ENCODE results near the gene GMPR.
"Not testable (repeated sequence)": the region's sequence is repeated elsewhere in the genome, so short reads cannot be mapped to it uniquely, and the experiment has no call there.

Gene GMPR

GRCh38 chr6:16248271-16248853 lies 10.0 kb downstream of the GMPR start:
- no peak for DNase-seq (ENCODE audit: low spot score)

GRCh38 chr6:16249971-16250370 lies 11.6 kb downstream of the GMPR start:
- peak; percentile 63 for DNase-seq (ENCODE audit: low spot score)

- no peak for DNase-seq (ENCODE audit: low spot score)
Observed at GRCh38 chr6:16251706-16252105, 13.3 kb downstream of the GMPR start.

- DNase-seq (ENCODE audit: low spot score) = no peak
Observed at GRCh38 chr6:16252686-16253299, 14.4 kb downstream of the GMPR start.

- no peak for DNase-seq (ENCODE audit: low spot score)
Observed at GRCh38 chr6:16253399-16254144, 15.2 kb downstream of the GMPR start.

GRCh38 chr6:16254535-16254934 lies 16.1 kb downstream of the GMPR start:
- no peak for DNase-seq (ENCODE audit: low spot score)

GRCh38 chr6:16256781-16257180 lies 18.4 kb downstream of the GMPR start:
- DNase-seq (ENCODE audit: low spot score) = no peak

GRCh38 chr6:16257999-16258708 lies 19.8 kb downstream of the GMPR start:
- peak; percentile 68 for DNase-seq (ENCODE audit: low spot score)

GRCh38 chr6:16258709-16259075 lies 20.3 kb downstream of the GMPR start:
- no peak for DNase-seq (ENCODE audit: low spot score)

GRCh38 chr6:16259604-16260003 lies 21.2 kb downstream of the GMPR start:
- DNase-seq (ENCODE audit: low spot score) = not testable (repeated sequence)

- DNase-seq (ENCODE audit: low spot score) = not testable (repeated sequence)
Observed at GRCh38 chr6:16260602-16261001, 22.2 kb downstream of the GMPR start.

GRCh38 chr6:16262773-16263172 lies 24.4 kb downstream of the GMPR start:
- DNase-seq (ENCODE audit: low spot score) = not testable (repeated sequence)

GRCh38 chr6:16263464-16264099 lies 25.2 kb downstream of the GMPR start:
- not testable (repeated sequence) for DNase-seq (ENCODE audit: low spot score)

GRCh38 chr6:16264785-16265184 lies 26.4 kb downstream of the GMPR start:
- DNase-seq (ENCODE audit: low spot score) = no peak

- DNase-seq (ENCODE audit: low spot score) = no peak
Observed at GRCh38 chr6:16265351-16266341, 27.3 kb downstream of the GMPR start.

- no peak for DNase-seq (ENCODE audit: low spot score)
Observed at GRCh38 chr6:16267428-16268263, 29.3 kb downstream of the GMPR start.

- DNase-seq (ENCODE audit: low spot score) = not testable (repeated sequence)
Observed at GRCh38 chr6:16269442-16270070, 31.2 kb downstream of the GMPR start.

- DNase-seq (ENCODE audit: low spot score) = no peak
Observed at GRCh38 chr6:16270178-16270794, 31.9 kb downstream of the GMPR start.

GRCh38 chr6:16271428-16271827 lies 33.0 kb downstream of the GMPR start:
- no peak for DNase-seq (ENCODE audit: low spot score)

Data from globus pallidus (tissue), 1 donor.